CD4-positive, alpha-beta T cell treated with Interleukin-12 subunit alpha and Interleukin-12 subunit beta, for 1 hour (primary cell): Measurements from ENCODE around the gene PADI4.
A peak's percentile ranks its signal among the peaks of the same experiment; 100 is the strongest.
"Not testable (repeated sequence)": the region's sequence is repeated elsewhere in the genome, so short reads cannot be mapped to it uniquely, and the experiment has no call there.

Experiments
- DNase-seq: peaks from one replicate; pipeline ENCODE4 v3.0.0-alpha.2; 2020

PADI4 gene

DNA sequence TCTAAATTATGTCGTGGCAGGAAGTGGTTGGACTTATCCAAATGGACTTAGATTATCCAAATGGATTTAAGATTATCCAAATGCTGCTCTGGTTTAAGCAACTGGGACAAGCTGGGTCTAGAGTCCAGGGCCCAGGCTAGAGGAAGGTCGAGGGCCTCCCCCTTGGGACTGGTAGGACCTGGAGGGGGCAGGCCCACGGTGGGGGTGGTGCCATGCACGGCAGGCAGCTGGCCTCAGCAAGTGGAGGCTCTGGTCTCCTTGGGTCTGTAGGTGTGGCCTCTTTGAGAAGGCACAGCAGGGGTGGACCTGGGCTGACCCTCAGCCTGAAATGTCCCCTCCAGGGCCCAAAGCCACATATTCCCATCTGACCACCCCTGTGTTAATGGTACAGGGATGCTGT, 93.8 kb downstream of the PADI4 start:
- no peak for DNase-seq

DNA sequence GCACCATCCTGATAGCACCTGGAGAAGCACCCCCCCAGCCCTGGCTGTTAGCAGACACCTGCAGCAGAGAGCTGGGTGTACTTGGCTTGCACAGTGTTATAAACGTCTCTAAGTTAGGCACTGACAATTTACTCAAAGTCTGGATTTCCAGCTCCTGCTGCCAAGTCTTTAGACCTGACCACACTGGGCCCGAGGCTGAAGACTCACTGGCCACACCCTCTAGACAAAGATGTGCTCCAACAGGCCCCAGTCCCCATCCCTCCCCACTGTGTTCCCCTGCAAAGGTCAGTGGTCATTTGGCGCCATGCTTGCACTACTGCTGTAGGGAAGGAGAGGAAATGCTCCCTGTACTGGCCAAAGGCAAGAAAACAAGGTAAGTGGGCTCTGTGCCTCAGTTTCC, 95.1 kb downstream of the PADI4 start:
- DNase-seq, result no peak

DNA sequence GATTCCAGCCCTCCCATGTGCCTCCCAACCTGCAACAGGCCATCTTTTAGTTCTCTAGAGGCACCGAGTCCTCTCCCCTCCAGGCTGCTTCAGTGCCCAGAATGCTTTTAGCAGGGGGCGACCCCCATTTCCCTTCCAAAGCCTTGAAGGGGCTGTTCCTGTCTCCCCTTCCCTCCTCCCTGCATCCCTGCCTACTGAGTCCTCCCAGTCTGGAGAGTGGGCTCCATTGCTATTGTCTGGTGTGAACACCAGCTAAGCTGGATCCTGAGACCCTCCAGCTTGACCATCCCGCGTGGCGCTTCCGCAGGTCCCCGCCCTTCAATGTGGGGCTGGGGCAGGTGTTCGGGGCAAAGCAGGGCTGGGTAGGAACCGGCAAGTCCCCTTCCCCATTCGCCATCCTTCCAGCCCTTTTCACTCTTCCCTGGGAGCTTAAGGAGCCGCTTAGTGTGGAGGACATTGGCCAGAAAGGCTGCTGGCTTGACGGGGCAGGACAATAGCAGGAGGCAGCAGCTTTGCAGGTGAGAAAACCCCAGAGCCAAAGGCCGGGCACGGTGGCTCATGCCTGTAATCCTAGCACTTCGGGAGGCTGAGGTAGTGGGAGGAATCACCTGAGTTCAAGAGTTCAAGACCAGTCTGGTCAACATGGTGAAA, 96.2 kb downstream of the PADI4 start:
- DNase-seq, result no peak

DNA sequence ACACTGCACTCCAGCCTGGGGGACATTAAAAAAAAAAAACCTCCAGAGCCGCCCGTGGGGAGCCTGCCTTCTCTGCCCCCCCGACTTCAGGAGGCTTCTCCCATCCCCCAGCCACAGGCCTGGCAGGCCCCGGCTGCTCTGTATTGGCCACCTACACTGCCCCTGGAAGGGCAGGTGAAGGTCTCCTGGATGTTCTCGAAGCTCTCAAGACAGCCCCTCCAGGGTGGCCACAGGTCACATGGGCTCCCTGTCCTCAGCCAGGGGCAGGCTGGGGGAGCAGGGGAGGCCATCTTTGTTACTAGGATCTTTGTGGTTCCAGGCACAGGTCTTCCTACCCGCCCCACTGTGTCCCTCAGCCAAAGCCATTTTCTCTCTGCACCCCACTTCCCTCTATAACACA, 96.8 kb downstream of the PADI4 start:
- DNase-seq, result no peak

DNA sequence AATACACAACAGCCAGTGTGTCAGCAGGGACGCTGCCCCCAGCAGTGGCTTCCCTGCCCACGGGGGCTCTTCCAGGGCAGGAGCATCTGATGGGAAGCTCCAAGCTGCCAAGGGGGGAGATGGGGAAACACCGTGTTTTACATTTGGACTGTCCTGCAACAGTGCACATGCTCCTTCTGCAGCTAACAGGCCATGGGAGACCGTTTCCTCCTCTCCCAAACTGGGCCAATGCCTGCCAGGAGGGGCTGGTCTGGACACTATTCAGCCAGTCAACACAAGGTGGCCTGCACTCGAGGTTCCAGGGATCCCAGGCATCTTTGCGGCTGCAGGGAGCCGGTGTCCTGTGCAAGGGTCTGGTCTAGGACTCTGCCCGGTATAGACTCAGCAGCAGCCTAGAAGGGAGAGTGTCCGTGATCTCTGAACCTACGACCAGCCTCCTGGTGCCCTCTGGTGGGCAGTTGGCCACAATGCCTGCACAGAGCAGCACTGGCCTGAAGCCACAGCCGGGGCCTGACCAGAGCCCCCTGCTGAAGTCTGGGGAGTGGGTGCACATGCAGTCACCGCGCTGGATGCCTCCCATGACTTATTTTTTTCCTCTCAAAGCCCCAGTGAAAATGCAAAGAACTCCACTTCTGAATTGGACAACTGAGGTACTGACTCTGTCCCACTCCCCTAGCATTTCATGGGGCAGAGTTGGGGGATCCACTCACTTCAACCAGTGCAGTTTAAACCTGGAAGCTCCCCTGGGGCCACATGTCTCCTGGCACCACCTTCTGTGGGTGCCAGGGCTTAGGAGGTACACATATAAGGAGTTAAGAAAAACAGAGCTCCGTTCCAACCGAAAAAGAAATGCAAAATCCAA, 98.1 kb downstream of the PADI4 start:
- DNase-seq, result peak; percentile 25

DNA sequence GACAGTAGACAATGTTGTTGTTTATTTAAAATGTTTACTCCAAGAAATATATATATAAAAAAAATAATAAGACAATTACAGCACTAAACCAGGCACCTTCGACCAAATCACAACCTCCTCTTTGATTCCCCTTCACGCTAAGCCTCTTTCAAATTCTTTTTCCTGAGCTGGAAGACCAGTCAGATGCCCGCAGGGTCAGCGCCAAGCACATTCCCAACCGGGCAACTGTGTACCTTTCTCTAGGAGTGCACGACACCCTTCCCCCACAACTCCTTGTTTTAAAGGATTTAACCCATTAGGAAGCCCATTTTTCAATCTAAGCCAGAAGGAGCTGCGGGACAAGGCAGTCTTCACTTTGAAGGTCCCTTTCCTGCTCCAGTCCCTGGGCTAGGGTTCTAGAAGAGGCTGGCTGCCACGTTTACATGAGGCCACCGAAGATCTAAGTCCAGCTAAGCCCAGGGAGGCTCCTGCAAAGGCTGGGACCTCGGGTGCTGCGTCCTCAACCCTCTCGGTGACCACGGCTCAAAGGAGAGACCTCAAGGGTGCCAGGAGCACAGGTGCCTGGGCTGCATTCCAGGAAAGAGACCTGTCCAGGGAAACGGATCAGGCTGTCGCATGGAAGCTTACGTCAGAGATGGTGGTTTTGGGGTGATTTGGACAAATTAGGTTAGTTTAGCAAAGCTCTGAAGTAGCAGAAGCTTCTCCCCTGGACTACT, 98.9 kb downstream of the PADI4 start:
- DNase-seq, result not testable (repeated sequence)

DNA sequence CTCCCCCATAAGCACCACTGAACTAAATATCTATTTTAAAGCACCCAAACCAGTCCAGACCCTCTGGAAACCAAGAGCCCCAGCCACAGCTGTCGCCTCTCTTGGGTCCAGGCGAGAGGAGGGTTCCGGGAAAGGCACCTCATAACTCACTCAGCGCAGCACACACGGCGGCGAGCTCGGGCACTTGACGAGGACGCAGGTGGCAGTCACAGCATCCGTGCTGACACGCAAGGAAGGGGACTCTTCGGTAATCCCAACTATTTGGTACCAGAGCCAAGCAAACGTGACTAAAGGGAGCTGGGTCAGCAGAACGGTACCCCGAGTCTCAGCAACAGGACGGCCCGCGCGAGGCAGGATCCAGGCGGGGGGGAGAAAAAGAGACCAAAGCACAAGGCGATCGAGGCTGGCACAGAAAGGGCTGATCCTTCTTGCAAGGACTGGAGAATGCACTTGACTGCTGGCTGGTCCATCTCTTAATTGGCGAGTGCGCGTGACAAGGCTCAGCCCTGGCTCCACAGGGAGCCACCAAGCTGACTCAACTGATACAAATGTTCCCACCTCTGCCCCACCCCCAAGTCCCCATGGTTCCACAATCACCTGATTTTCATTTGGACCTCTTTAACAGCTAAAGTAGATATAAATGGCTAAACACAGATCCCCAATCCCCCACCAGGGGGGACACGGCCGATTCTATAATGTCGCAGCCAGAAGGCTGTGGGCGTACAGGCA, 100.0 kb downstream of the PADI4 start:
- not testable (repeated sequence) for DNase-seq

DNA sequence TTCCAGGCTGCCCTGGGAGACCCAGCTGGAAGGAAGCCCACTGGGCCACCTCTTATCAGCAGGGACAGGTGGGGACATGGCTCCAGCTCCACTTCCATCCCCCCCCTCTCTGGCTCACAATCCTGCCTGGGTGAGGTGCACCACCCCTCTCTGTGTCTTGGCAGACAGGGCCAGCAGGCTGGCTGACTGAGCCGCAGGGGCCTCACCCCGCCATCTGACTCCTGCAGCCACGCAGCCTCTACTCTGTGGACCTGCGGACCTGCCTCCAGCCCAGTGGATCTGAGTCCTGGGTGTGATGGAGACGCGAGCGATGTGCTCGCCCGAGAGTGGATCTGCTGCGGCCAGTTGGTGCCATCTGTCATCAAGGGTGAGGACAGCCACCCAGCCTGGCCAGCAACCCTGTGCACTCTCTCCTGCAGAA, 101.4 kb downstream of the PADI4 start:
- no peak for DNase-seq

DNA sequence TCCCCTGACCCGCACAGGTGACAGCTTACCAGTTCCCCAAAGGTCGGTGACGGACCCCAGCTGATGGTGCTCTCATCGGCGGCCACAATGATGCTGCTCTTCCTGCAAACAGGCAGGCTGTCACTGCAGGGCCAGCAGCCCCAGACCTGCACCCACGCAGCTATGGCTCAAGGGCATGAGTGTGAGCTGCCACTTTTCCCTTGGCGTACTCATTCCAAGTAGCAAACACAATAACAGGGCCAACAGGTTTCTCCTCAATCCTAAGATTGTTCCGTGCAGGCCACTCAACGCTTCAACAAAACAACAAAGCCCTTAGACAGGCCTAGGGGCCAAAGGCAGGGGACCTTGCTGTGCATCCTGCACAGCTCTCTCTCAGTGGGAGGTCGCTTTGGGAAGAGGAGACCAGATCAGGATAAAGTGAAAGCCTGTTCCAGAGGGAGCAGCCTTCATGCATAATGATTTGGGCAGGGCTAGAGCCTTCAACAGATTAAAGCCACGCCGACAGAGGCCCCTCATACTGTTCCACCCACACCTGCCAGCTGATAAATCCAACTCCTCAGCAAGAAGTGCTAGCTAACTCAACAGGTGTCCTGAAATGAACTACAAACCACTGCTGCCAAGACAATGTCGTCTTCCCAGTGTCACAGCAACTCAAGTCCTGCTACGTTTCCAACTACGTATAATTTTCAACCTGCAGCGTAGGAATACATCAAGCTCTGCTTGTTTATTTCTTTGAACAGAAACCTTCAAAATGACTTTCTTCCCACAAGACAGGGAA, 104.3 kb downstream of the PADI4 start:
- no peak for DNase-seq
